Ishikawa (cell line): ENCODE measurements around the gene VRK2.

ENCODE experiments used
- FOXM1 ChIP-seq: IDR thresholded peaks from 2 replicates; pipeline ENCODE4 v1.6.1; 2012; ENCODE audit warnings: low read depth, borderline replicate concordance
- NFIC ChIP-seq: IDR thresholded peaks from 2 replicates; pipeline ENCODE4 v1.6.1; 2012
- RAD21 ChIP-seq: IDR thresholded peaks from 2 replicates; pipeline ENCODE4 v1.6.1; 2012; ENCODE audit warnings: low read depth
- REST ChIP-seq: IDR thresholded peaks from 2 replicates; pipeline ENCODE4 v1.6.1; 2012; ENCODE audit warnings: low read depth, mild to moderate bottlenecking
- TAF1 ChIP-seq: IDR thresholded peaks from 2 replicates; pipeline ENCODE4 v1.6.1; 2012; ENCODE audit warnings: low read depth, mild to moderate bottlenecking
- TCF12 ChIP-seq: IDR thresholded peaks from 2 replicates; pipeline ENCODE4 v1.6.1; 2012; ENCODE audit warnings: low read depth
- ZBTB7A ChIP-seq: IDR thresholded peaks from 2 replicates; pipeline ENCODE4 v1.6.1; 2012; ENCODE audit warnings: low read depth
- TF ChIP-seq, protein P1 (sequence below): IDR thresholded peaks from 2 replicates; pipeline ENCODE4 v1.6.1; 2012

GRCh38 chr2:58137856-58138255 lies 91.2 kb downstream of the VRK2 start:
- TF ChIP-seq, protein P1, sequence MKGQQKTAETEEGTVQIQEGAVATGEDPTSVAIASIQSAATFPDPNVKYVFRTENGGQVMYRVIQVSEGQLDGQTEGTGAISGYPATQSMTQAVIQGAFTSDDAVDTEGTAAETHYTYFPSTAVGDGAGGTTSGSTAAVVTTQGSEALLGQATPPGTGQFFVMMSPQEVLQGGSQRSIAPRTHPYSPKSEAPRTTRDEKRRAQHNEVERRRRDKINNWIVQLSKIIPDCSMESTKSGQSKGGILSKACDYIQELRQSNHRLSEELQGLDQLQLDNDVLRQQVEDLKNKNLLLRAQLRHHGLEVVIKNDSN, result no peak
- TF ChIP-seq NFIC (no peak), FOXM1 (no peak), TAF1 (no peak), REST (no peak), ZBTB7A (no peak), TCF12 (no peak), RAD21 (no peak)
